NCI-H524 treated with DMSO at 0.1 percent for 48 hours (cell line): ENCODE results near the gene RAB5B.
"Not testable (repeated sequence)": the region's sequence is repeated elsewhere in the genome, so short reads cannot be mapped to it uniquely, and the experiment has no call there.

ENCODE experiments used
- DNase-seq: peaks from one replicate; lab custom pipeline; 2025; lab: John Stamatoyannopoulos, UW

RAB5B gene

DNA sequence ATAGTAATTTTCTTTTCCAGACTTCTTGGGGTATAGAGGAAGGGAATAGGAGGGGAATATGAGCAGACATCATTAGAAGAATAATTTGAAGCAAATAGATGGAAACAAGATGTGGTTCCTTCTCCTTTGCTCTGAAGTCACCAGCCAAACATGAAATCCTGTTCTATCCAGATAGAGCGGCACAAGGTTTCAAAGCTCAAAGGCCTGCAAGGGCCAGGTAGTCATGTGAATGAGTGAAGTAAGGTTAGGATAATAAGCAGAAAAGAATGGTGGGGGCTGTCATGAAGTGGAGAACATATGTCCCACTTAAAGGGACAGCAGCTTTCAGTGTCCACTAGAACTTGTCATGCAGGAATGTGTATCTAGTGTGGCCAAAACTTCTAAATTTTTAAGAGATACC lies 44.5 kb downstream of the RAB5B start:
- DNase-seq: no peak

DNA sequence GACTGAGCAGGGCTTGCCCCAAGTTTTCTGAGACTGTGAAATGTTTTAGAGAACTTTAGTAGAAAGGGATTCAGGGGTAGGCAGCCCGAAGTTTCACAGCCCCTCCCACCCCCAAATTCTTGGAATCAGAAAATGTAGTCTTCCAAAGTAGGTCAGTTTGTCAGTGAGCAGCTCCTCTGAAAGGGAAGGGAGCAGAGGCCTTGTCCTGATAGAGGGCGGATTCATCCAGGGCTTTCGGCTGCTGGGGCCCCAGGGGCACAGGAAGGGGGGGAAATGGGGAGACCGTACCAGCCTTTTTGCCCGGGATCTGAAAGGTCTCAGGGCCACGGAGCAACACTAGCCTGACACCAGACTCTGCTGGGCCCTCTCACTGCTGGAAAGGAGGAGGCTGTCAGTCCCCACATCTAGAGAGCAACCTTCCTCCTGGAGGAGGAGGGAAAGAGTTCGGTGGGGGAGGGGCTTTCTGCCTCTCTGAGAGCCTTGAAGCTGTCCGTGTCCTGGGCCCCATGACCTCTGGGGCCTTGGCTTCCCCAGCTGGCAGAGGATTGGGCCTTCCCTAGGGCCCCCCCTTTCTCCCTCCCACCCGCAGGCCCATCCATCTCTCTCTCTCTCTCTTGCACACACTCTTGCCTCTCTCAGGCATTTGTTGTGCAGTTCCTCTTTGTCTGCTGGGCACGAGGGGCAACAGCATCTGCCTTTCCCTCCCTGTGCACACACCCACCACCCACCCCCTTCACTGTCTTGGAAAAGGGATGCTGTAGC lies 46.7 kb downstream of the RAB5B start, which contains the start of gene IKZF4:
Gene IKZF4 (plus strand): TSS at position 621 of the 762 bp plus-strand sequence. CDS start 451 bp downstream, outside the sequence.
- no peak for DNase-seq

DNA sequence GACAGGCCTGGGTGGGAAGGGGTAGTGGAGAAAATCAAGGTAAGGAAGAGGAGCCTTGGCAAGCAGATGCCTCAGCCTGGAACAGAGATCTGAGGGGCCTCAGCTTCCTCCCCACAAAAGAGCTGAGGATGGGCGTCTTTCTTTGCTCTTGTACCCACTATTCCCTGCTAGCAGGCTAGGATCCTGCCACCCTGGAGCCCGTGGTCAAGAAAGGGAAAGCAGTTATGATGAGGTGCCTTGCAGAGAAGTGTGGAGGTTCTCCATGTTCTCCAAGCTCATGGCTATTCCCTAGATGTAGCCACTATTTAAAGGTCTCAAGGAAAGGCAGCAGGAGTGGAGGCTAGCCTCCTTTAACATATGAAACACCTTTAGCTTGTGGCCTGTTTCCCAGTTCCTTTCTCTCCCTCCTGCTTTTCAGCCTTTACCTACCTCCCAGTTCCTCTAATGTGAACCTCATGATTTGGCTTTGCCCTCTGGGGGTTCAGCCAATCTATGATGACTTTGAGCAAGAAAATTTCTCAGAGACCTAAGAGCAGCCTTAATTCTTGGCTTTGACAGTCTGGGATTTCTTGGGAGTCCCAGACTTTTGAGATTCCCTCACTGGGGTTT lies 48.1 kb downstream of the RAB5B start:
- DNase-seq: no peak

DNA sequence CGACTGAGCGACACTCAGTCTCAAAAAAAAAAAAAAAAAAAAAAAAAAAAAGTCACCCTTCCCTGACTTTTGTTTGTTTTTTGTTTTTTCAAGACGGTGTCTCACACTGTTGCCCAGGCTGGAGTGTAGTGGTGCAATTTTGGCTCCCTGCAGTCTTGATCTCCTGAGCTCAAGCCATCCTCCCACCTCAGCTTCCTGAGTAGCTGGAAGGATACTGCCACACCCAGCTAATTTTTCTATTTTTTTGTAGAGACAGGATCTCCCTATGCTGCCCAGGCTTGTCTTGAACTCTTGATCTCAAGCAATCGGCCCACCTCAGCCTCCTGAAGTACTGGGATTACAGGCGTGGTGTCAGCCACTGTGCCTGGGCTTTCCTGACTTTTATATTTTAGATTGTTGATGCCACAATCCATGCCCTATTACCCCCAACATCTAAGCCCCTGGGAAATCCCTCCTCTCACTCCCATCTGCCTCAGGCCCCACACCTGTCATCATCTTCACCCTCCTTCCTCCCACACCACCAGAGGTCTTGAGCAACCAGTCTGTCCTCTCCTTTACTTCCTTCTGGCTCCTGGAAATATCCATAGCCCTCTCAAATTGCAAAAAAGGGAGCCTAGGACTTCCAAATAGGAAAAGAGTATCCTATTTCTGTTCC lies 54.8 kb downstream of the RAB5B start:
- no peak for DNase-seq

DNA sequence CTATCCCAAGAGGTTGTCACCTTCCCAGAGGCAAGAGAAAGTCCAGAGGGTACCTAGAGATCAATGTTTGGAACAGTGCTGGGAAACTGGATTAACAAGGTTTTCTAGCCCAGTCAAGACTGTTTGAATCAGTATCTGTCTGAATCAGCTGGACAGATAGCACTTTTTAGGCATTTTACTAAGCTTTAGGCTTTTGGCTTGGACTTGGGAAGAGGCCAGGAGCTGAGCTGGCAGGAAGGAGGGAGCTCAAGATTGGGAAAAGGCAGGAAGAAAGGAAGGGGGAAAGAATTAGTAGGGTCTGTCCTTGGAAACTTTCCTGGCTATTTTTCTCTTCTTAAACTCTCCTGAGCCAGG lies 55.3 kb downstream of the RAB5B start:
- DNase-seq: no peak

DNA sequence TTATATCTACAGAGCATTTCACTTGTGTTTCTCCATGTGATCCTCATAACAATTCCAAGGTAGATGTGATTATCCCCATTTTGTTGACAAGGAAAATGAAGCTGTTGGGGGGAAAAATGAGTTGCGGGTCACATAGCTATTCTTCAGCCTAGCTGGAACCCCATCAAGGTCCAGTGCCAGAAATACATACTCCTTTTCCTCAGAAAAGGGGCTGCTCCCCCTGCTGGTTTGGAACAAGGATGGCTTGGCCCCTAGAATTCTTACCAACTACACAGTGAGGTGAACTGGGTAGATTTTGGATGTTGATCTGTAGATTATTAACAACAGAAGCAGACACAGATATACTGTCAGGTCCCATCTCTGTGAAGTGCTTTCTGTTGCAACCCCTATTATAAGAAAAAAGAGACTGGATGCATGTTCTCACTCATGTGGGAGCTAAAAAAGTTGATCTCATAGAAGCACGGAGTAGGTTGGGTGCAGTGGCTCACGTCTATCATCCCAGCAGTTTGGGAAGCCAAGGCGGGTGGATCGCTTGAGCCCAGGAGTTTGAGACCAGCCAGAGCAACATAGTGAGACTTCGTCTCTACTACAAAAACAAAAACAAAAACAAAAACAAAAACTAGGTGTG lies 55.9 kb downstream of the RAB5B start:
- DNase-seq: no peak

DNA sequence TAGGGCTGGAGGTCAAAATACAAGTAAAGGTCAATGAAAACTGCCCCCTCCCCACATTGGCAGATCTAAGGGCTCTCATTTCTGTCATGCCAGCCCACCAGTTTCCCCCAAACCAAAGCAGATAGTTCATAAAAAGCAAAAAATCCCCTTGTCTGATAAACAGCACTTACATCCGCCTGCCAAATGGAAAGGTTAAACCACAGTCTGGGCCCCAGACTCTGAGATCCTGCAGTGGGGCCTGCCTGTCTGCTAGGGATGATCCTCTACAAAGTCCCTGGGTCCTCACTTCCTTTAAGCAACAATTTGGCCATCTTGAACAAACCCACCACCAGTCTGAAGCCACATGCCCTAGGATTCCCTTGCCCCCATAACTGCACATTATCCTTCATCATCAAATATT lies 58.1 kb downstream of the RAB5B start:
- DNase-seq: no peak

DNA sequence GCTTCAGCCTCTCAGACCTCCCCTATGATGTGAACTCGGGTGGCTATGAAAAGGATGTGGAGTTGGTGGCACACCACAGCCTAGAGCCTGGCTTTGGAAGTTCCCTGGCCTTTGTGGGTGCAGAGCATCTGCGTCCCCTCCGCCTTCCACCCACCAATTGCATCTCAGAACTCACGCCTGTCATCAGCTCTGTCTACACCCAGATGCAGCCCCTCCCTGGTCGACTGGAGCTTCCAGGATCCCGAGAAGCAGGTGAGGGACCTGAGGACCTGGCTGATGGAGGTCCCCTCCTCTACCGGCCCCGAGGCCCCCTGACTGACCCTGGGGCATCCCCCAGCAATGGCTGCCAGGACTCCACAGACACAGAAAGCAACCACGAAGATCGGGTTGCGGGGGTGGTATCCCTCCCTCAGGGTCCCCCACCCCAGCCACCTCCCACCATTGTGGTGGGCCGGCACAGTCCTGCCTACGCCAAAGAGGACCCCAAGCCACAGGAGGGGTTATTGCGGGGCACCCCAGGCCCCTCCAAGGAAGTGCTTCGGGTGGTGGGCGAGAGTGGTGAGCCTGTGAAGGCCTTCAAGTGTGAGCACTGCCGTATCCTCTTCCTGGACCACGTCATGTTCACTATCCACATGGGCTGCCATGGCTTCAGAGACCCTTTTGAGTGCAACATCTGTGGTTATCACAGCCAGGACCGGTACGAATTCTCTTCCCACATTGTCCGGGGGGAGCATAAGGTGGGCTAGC lies 60.9 kb downstream of the RAB5B start:
- no peak for DNase-seq

DNA sequence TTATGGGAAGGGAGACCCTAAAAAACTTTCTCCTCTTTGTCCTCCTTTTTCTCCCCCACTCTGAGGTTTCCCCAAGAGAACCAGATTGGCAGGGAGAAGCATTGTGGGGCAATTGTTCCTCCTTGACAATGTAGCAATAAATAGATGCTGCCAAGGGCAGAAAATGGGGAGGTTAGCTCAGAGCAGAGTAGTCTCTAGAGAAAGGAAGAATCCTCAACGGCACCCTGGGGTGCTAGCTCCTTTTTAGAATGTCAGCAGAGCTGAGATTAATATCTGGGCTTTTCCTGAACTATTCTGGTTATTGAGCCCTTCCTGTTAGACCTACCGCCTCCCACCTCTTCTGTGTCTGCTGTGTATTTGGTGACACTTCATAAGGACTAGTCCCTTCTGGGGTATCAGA lies 63.3 kb downstream of the RAB5B start:
- DNase-seq: no peak

DNA sequence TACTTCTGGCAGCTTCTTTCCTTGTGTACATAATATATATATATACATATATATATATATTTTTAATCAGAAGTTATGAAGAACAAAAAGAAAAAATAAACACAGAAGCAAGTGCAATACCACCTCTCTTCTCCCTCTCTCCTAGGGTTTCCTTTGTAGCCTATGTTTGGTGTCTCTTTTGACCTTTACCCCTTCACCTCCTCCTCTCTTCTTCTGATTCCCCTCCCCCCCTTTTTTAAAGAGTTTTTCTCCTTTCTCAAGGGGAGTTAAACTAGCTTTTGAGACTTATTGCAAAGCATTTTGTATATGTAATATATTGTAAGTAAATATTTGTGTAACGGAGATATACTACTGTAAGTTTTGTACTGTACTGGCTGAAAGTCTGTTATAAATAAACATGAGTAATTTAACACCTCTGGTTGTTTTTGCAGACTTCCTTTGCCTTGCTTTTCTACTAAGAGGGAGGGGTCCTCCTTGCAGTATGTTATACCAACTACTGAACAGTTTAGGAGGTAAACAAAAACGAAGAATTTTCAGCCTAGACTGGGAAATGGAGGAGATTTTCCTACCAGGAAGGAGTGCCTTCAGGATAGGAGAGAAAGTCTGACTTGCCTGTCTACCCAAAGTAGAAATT lies 64.3 kb downstream of the RAB5B start:
- no peak for DNase-seq

DNA sequence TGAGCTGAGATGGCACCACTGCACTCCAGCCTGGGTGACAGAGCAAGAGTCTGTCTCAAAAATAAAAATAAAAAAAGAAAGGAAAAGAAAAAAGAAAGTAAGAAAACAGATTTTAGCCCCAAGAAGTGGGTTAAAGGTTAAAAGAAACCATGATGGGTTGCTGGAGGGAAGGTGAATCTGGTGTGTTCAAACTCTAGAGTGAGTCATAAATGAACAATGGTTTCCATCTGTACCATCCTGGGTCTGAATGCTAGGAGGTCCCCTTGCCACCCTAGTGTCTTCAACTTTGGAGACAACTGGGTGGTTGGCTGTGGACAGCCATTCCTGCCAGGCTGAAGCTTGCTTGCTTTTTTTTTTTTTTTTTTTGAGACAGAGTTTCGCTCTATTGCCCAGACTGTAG lies 66.3 kb downstream of the RAB5B start:
- DNase-seq: no peak

DNA sequence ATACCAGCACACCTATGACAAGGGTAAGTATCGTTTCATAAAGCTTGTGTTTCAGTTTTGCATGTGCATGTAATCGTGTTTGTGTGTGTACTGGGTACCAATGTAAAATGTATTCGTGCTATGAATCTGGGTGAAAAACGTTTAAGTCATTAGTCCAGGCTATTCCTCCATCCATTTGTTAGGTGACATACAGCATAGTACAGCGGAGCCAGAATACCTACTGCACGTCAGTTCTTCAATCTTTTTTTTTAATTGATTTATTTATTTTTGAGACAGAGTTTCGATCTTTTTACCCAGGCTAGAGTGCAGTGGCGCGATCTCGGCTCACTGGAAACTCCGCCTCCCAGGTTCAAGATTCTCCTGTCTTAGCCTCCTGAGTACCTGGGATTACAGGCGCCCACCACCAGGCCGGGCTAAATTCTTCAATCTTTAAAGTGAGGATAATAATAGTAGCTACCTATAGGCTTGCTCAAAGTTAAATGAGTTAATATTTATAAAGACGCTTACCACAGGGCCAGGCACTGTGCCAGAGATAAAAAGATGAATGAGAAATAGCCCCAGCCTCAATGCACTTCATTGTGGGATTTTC lies 67.2 kb downstream of the RAB5B start:
- DNase-seq: no peak

DNA sequence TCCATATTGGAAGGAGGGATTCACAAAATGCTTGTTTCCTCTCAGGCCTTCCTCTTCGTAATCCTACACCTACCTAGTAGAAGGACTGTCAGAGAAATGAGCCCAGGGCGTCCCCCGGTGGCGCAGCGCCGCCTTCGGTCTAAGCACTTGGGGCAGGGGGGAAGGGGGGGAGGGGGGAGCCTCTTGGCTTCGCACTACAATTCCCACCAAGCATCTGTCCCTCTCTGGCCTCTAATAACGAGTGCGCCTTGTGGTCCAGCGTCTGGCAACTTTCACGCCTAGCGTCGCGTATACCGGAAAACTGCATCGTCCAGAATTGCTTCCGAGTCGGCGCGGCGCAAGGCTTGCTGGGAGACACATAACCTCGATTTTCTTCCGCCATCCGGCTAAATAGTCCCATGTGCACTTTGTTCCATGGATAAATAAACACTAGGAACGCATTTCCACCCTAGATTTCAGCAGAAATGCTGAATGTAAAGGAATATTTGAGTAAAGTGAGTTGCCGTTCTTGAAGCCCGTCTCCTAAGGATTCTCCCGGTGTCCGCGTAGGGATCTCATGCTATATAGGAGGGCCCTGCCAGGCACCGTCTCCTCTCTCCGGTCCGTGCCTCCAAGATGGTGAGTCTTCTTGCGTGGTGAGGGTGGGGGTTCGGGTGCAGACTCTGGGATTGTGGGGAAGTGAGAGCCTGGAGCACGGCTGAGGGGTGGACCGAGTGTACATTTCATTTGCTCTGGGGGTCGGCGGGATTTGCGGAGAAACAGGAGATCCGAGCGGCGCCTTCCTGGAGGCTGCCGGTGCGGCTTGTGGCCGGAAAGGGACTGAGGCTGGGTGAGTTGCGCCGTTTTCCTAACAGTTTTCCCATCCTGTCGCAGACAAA lies 67.9 kb downstream of the RAB5B start, which contains the start of gene RPS26:
Gene RPS26 (plus strand): TSS at position 367 of the 878 bp plus-strand sequence. CDS start 249 bp downstream, at position 616.
- peak; percentile 99 for DNase-seq

DNA sequence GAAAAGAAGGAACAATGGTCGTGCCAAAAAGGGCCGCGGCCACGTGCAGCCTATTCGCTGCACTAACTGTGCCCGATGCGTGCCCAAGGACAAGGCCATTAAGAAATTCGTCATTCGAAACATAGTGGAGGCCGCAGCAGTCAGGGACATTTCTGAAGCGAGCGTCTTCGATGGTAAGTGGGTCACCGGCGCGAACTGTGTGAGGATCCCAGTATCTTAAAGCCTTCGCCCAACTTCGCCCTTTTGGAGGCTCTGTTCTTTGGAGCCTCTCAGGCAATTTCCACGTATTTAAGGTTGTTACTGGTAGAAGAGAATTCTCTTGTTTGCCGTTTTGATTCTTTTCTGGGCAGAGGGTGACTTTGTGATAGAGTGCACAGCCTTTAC lies 68.5 kb downstream of the RAB5B start:
- DNase-seq: not testable (repeated sequence)

DNA sequence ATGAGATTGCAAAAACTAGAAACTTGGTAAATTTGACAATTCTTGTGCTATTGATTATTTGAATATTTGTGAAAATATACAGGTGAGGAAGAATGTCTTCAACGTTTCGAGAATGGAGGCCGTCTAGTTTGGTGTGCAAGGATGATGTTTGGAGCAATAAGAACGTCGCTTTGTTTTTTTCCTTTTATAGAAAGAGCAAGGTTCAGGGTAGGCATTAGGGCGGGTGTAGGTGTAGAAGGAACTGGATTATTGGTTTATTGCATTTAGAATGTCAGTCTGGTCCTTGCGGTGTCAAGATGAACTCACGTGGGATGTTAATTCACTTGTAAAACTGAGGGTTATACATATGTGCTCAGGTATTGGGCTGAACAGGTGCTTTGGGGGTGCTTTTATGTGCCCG lies 69.0 kb downstream of the RAB5B start:
- no peak for DNase-seq
